Globus pallidus (tissue), 1 donor: ENCODE results near the gene NRM.
A peak's percentile ranks its signal among the peaks of the same experiment; 100 is the strongest.

Source experiments
- DNase-seq: peaks from one replicate; pipeline ENCODE4 v3.0.0-alpha.2; 2015; ENCODE audit warnings: low spot score

NRM gene

DNA sequence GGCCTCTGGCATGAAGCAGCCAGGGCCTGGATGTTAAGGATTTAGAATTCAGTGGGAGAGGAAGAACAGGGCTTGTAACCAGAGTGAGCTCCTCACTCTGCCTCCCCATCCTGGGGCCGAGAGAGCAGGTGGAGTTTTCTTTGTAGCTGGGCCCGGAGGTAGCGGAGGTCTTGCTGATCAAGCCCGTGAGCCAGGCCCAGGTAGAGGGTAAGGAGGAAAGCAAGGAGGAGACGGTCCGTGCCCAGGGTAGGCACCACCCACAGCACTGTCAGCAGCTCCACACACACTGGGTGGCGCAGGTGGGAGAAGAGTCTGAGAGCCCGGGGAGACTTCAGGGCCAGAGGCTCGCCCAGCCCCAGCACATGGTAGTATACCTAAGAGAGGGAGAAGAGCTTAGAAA, 2.2 kb downstream of the NRM start:
- no peak for DNase-seq

- no peak for DNase-seq
Observed at GRCh38 chr6:30687659-30688431, 2.9 kb downstream of the NRM start.

- DNase-seq, result peak; percentile 55
Observed at GRCh38 chr6:30686908-30687658, 3.7 kb downstream of the NRM start.

DNA sequence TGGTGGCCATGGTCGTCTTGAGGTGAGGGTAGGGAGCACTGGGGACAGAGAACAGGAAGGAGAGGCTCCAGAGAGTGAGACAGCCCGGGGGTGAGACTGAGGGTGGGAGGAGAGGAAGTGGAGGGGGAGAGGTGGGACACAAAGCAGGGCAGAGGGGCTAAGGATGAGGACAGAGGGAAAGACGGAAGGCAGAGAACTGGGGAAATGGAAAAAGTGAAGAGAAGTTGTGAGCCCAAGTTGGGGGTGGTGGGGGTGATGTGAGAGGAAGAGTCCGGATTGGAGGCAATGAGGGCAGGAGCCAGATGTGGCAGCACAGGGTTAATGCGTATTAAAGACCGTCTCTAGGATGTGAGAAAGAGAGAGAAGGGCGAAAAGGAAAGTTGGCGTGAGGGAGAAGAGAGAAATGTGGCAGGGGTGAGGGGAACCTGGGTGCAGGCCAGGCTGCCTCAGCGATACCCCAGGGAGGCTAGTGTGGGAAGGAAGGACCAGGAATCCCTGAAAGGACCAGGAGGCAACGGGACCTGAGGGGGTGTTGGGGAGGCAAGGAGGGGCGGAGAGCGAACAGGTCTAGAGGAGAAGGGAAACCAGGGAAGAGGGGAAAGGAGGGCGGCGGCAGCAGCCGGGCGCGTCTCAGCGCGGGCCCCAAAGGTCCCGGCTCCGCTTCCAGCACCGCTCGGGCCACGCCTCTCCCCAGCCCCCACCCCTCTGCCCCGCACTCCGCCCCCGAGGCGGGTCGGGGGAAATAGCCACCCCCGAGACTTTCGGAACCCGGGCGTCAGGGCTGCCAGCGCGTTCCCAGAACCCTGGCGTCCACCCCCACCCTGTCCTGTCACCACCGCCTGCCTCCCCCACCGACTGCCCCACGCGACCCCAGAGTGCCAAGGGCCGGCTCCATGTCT, 4.5 kb downstream of the NRM start, which contains the start of gene PPP1R18:
TSS of gene PPP1R18 (minus strand) at position 637 of the 899 bp plus-strand sequence. CDS start at position 10, 627 bp downstream.
- peak; percentile 53 for DNase-seq

GRCh38 chr6:30685157-30686008, 5.4 kb downstream of the NRM start:
- no peak for DNase-seq

GRCh38 chr6:30684386-30685156, 6.2 kb downstream of the NRM start:
- no peak for DNase-seq

DNA sequence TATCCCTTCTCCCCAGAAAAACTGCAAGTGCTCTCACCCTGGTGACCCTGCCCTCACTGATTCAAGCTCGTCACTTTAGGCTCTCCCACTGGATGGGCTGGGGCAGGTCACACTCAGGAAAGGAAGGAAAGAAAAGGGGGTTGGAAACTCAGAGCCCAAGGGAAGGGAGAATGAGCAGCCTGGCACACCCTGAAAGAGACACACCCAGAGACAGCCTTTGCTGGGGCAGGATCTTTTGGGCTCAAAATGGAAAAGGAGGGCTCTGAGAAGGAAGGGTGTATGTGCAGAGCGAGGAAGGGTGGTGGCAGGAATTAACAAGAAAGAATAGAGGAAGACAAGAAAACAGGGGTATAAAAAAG, 6.8 kb downstream of the NRM start:
- no peak for DNase-seq

GRCh38 chr6:30683183-30683979, 7.4 kb downstream of the NRM start:
- no peak for DNase-seq

GRCh38 chr6:30682143-30683117, 8.4 kb downstream of the NRM start:
- DNase-seq, result peak; percentile 70

DNA sequence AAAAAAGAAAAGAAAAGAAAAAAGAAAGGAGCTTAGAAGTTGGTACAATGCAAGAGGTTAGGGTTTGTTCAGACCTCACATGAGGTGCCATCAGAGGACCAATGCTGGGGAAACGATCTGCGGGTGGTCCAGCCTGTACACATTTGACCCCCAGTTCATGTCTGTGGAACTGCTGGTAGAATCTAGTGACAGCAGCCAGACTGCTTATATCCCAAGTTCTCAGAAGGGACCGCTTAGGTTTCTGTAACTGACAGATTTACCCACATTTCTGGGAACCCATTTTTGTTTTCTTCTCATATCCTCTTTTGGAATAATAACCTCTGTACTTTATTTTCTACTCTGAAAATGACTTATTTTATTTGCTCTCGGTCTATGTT, 9.0 kb downstream of the NRM start:
- no peak for DNase-seq

- DNase-seq, result no peak
Observed at GRCh38 chr6:30679765-30680535, 10.8 kb downstream of the NRM start.

DNA sequence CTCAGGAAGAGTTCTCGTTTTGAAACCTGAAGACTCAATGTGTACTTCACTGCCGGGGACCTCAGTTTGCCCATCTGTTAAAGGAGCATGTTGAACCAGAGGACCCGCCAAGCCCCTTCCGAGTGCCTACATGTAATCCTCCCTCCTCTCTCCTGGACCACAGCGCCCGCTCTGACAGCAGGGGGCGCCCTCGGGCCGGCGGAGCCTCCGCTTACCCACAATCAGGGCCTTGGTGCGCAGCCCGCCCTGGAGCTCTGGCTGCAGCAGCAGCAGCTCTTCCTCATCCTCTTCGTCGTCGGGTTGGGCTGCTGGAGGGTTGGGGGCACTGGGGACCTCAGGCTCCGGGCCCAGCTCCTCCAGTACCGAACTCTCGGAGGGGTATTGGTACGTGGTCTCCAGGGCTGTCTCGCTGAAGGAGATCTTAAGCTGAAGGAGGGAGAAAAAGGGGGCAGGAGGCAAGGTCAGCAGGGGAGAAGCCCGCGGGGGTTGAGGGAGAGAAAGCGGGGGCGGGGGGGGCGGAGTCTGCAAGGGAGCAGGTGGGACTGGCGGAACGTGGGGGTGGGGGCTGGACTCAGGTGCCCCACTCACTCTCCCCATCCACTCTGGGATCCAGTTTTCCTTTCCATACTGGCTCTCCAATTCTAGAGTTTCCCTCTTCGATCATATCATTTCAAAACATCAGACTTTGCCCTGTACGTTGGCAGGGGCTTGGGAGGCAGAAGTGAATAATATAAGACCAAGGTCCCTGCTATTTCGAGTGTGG, 11.6 kb downstream of the NRM start:
- DNase-seq, result peak; percentile 74

DNA sequence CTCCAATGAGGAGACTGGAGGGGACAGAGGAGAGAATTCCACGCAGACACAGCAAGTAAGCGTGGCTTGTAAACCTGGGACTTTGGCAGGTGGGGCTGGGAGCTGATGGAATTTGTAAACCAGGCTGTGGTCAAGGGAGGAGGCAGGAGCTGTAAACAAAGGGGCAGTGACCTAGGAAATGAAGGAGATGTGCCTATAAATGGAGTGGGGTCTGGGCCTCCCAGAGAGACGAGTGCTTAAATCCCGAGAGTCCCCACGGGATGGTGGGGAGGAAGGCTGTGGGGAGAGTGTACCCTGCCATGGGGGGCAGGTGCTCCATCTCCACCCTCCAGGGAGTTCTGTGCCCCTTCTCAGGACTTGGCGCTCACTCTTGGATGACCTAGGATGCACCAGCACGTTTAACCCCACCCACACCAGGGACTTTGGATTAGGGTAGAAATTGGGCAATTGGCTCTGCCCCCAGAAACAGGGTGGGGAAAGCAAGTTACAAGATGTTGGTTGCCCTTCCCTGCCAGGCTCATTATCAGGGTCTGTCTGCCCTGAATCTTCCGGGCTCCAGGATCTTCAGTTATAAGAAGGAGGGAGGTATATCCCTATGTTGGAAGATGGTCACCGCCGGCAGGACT, 14.0 kb downstream of the NRM start:
- no peak for DNase-seq

- DNase-seq, result peak; percentile 86
Observed at GRCh38 chr6:30672445-30673253, 18.1 kb downstream of the NRM start, which contains the start of gene DHX16. DHX16 (minus strand) TSS chr6:30673006; CDS start chr6:30672841, 165 bp downstream.

GRCh38 chr6:30670760-30671527, 19.8 kb downstream of the NRM start:
- no peak for DNase-seq
